Sigmoid colon (tissue), 3 donors: ENCODE data around the gene NOL7.

Experiments
- POLR2A ChIP-seq, 2 donors: fragments of 450-650 bp; IDR thresholded peaks; one replicate each; pipeline ENCODE4 v1.6.1; 2016; ENCODE audit warnings: antibody characterized with exemption in 2 of 2, mild to moderate bottlenecking in 2 of 2, moderate library complexity in 2 of 2
- TF ChIP-seq, protein P1 (sequence below), 4 experiments: fragments of 450-650 bp in 3 of 4; fragments of 200-600 bp in 1 of 4; IDR thresholded peaks; one replicate each; pipeline ENCODE4 v1.5.1; 2016 to 2019; ENCODE audit warnings: antibody characterized with exemption in 4 of 4, mild to moderate bottlenecking in 3 of 4, moderate library complexity in 2 of 4

DNA sequence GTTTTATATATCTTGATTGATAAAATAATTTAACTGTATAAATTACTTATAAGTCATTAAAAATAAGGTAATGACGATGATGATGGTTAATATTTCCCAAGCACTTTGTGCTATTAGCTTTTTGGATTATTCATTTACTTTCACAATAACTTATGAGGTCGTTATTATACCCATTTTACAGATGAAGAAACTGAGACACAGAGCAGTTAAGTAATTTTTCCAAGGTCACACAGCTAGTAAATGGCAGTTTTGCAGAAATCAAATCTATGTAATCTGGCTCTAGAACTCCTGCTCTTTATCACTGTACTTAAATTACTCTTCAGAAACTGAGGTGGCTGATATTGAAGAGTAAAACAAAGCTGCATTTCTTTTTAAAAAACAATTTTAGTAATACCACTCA is 18.2 kb downstream of the NOL7 start:
- TF ChIP-seq, protein P1, sequence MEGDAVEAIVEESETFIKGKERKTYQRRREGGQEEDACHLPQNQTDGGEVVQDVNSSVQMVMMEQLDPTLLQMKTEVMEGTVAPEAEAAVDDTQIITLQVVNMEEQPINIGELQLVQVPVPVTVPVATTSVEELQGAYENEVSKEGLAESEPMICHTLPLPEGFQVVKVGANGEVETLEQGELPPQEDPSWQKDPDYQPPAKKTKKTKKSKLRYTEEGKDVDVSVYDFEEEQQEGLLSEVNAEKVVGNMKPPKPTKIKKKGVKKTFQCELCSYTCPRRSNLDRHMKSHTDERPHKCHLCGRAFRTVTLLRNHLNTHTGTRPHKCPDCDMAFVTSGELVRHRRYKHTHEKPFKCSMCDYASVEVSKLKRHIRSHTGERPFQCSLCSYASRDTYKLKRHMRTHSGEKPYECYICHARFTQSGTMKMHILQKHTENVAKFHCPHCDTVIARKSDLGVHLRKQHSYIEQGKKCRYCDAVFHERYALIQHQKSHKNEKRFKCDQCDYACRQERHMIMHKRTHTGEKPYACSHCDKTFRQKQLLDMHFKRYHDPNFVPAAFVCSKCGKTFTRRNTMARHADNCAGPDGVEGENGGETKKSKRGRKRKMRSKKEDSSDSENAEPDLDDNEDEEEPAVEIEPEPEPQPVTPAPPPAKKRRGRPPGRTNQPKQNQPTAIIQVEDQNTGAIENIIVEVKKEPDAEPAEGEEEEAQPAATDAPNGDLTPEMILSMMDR (IDR thresholded peaks at IDR 0.05) = no peak
- no peak for TF ChIP-seq POLR2A (IDR thresholded peaks at IDR 0.05)
